ENCODE results near the gene SCAF4.
"Not testable (repeated sequence)": the region's sequence is repeated elsewhere in the genome, so short reads cannot be mapped to it uniquely, and the experiment has no call there.

The SCAF4 gene

GRCh38 chr21:31671146-31671716 is 60.7 kb downstream of the SCAF4 start:
- DNase-seq (ENCODE audit: low spot score), result no peak

- DNase-seq (ENCODE audit: low spot score), result no peak
Observed at GRCh38 chr21:31670070-31670469, 61.8 kb downstream of the SCAF4 start.

- DNase-seq (ENCODE audit: low spot score), result no peak
Observed at GRCh38 chr21:31668651-31669491, 63.0 kb downstream of the SCAF4 start.

DNA sequence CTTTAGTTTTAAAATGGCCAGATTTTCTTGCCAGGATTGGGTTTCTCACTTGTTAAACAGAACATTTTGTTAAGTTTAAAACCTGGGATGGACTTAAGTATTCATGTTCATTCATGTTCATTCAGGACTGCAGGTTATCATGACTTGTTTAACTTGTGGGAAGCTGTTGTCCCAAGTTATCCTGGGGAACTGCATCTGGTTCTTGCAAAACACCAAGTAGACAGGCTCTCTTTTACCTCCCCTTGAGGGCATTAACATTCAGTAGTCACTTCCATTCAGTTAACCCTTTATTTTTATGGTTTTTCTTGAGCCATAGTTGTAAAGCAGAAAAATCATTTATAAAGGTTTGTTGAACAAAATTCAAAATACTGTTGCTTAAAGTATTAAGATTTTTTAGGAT is 64.3 kb downstream of the SCAF4 start:
- no peak for DNase-seq (ENCODE audit: low spot score)

DNA sequence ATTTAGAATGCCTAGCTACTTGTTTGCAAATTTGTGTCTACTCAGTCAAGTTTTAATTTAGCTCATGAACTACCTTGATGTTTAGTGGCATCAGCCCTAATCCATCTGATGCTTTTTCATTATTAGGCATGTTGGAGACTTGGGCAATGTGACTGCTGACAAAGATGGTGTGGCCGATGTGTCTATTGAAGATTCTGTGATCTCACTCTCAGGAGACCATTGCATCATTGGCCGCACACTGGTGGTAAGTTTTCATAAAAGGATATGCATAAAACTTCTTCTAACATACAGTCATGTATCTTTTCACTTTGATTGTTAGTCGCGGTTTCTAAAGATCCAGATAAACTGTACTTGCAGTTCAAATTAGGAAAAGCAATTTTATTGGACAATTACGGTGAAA is 64.8 kb downstream of the SCAF4 start:
- no peak for DNase-seq (ENCODE audit: low spot score)

DNA sequence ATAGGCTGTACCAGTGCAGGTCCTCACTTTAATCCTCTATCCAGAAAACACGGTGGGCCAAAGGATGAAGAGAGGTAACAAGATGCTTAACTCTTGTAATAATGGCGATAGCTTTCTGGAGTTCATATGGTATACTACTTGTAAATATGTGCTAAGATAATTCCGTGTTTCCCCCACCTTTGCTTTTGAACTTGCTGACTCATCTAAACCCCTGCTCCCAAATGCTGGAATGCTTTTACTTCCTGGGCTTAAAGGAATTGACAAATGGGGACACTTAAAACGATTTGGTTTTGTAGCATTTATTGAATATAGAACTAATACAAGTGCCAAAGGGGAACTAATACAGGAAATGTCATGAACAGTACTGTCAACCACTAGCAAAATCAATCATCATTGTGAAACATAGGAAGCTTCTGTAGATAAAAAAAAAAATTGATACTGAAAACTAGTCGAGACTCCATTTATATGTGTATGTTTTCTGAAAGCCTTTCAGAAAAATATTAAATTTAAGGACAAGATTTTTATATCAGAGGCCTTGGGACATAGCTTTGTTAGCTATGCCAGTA is 65.4 kb downstream of the SCAF4 start:
- no peak for DNase-seq (ENCODE audit: low spot score)

DNA sequence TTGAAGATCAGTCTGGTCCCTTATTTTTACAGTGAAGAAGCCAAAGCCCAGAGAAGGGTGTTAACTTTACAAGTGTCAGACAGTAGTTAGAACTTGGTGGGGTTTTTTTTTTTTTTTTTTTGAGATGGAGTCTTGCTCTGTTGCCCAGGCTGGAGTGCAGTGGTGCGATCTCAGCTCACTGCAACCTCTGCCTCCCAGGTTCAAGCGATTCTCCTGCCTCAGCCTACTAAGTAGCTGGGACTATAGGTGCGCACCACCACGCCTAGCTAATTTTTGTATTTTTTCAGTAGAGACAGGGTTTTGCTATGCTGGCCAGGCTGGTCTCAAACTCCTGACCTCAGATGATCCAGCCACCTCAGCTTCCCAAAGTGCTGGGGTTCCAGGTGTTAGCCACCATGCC is 66.0 kb downstream of the SCAF4 start:
- not testable (repeated sequence) for DNase-seq (ENCODE audit: low spot score)

DNA sequence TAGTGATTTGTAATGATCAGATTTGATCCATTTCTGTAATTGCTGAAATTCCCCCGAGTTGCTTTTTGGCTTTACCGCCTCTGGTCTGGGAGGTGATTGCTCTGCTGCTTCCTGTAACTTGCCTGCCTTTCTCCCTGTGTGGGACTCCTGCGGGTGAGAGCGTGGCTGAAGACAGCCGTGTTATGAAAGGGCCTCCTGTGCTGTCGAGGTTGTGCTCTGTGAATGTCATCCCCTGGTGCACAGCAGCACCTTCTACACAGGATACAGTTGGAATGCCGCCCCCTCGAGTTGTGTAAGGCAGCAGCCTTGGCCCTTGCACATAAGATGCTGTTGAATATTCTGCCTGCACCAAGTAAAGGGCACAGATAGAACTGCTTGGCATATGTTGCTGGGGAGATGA is 66.5 kb downstream of the SCAF4 start:
- no peak for DNase-seq (ENCODE audit: low spot score)

GRCh38 chr21:31663584-31664249 is 68.2 kb downstream of the SCAF4 start:
- no peak for DNase-seq (ENCODE audit: low spot score)

DNA sequence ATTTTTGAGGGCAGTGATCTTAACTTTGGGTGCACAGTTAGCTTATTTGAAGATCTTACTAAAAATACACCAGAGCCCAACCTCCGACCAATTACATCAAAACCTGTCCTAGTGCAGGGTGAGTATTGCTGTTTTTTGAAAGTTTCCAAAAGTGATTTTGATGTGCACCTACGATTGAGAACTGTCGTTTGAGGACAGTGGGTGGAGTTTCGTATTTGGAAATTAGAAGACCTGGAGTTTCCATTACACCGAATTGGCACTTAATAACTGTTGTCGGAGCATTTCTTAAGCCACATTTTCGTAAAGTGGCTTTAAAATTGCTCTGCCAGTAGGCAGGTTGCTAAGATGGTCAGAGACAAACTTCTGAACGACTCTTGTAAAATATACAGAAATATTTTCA is 71.3 kb downstream of the SCAF4 start:
- no peak for DNase-seq (ENCODE audit: low spot score)

GRCh38 chr21:31660259-31660565 is 71.7 kb downstream of the SCAF4 start:
- peak; percentile 65 for DNase-seq (ENCODE audit: low spot score)

DNA sequence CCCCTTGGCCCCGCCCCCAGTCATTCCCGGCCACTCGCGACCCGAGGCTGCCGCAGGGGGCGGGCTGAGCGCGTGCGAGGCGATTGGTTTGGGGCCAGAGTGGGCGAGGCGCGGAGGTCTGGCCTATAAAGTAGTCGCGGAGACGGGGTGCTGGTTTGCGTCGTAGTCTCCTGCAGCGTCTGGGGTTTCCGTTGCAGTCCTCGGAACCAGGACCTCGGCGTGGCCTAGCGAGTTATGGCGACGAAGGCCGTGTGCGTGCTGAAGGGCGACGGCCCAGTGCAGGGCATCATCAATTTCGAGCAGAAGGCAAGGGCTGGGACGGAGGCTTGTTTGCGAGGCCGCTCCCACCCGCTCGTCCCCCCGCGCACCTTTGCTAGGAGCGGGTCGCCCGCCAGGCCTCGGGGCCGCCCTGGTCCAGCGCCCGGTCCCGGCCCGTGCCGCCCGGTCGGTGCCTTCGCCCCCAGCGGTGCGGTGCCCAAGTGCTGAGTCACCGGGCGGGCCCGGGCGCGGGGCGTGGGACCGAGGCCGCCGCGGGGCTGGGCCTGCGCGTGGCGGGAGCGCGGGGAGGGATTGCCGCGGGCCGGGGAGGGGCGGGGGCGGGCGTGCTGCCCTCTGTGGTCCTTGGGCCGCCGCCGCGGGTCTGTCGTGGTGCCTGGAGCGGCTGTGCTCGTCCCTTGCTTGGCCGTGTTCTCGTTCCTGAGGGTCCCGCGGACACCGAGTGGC is 72.2 kb downstream of the SCAF4 start, which contains the start of gene SOD1:
Gene SOD1 (plus strand): TSS at position 158 of the 723 bp plus-strand sequence. CDS start 77 bp downstream, at position 235.
- peak; percentile 97 for DNase-seq (ENCODE audit: low spot score)

DNA sequence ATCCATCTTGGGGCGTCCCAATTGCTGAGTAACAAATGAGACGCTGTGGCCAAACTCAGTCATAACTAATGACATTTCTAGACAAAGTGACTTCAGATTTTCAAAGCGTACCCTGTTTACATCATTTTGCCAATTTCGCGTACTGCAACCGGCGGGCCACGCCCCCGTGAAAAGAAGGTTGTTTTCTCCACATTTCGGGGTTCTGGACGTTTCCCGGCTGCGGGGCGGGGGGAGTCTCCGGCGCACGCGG is 72.7 kb downstream of the SCAF4 start:
- DNase-seq (ENCODE audit: low spot score), result no peak

- DNase-seq (ENCODE audit: low spot score), result no peak
Observed at GRCh38 chr21:31658053-31658452, 73.9 kb downstream of the SCAF4 start.

- DNase-seq (ENCODE audit: low spot score), result no peak
Observed at GRCh38 chr21:31656199-31657095, 75.5 kb downstream of the SCAF4 start.

- DNase-seq (ENCODE audit: low spot score), result not testable (repeated sequence)
Observed at GRCh38 chr21:31654821-31655580, 76.9 kb downstream of the SCAF4 start.

DNA sequence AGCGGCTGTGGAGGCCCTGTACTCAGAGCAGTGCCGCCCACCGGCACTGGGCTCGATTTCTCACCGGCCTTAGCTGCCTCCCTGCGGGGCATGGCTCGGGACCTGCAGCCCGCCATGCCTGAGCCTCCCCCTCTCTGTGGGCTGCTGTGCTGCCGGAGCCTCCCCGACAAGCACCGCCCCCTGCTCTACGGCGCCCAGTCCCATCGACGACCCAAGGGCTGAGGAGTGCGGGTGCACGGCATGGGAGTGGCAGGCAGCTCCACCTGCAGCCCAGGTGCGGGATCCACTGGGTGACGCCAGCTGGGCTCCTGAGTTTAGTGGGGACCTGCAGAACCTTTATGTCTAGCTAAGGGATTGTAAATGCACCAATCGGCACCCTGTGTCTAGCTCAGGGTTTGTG is 77.6 kb downstream of the SCAF4 start:
- no peak for DNase-seq (ENCODE audit: low spot score)

DNA sequence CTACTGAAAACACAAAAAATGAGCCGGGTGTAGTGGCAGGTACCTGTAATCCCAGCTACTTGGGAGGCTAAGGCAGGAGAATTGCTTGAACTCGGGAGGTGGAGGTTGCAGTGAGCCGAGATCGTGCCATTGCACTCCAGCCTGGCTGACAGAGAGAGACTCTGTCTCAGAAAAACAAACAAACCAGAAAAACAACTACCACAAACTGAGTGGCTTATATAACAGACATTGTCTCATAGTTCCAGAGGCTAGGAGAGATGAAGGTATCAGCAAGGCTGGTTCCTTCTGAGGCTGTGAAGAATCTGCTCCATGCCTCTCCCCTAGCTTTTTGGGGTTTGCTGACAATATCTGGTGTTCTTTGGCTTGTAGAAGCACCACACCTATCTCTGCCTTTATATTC is 80.4 kb downstream of the SCAF4 start:
- not testable (repeated sequence) for DNase-seq (ENCODE audit: low spot score)

DNA sequence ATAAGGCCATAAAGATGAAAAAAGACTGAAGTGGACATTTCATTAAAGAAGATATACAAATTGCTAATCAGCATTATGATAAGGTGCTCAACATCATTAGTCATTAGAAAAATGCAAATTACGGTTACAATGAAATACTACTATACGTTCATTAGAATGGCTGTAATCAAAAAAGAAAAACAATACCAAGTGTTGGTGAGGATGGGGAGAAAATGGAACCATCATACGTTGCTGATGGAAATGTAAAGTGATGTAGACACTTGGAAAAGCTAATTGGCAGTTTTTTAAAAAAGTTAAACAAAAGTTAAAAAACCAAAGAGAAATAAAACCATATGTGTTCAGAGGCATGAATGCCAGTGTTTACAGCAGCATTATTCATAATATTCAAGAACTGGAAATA is 81.0 kb downstream of the SCAF4 start:
- no peak for DNase-seq (ENCODE audit: low spot score)

GRCh38 chr21:31647650-31648049 is 84.3 kb downstream of the SCAF4 start:
- DNase-seq (ENCODE audit: low spot score), result no peak

- DNase-seq (ENCODE audit: low spot score), result no peak
Observed at GRCh38 chr21:31644643-31645042, 87.3 kb downstream of the SCAF4 start.
